Cerebellar nuclear complex (tissue), 1 donor: ENCODE measurements around the gene WWC1.
"Not testable (repeated sequence)": the region's sequence is repeated elsewhere in the genome, so short reads cannot be mapped to it uniquely, and the experiment has no call there.

ENCODE experiments used
- DNase-seq, 2 experiments: peaks; one replicate each; lab custom pipeline; 2025; lab: John Stamatoyannopoulos, UW

The WWC1 gene

GRCh38 chr5:168334695-168335094 lies 43.2 kb downstream of the WWC1 start:
- DNase-seq: no peak

- DNase-seq: no peak
Observed at GRCh38 chr5:168337361-168337760, 45.9 kb downstream of the WWC1 start.

- DNase-seq: no peak
Observed at GRCh38 chr5:168339109-168339771, 47.8 kb downstream of the WWC1 start.

- DNase-seq: not testable (repeated sequence)
Observed at GRCh38 chr5:168339772-168340140, 48.3 kb downstream of the WWC1 start.

- no peak for DNase-seq
Observed at GRCh38 chr5:168340487-168340886, 49.0 kb downstream of the WWC1 start.

GRCh38 chr5:168341178-168341577 lies 49.7 kb downstream of the WWC1 start:
- DNase-seq: no peak

GRCh38 chr5:168342151-168342825 lies 50.8 kb downstream of the WWC1 start:
- DNase-seq: no peak

GRCh38 chr5:168342985-168343384 lies 51.5 kb downstream of the WWC1 start:
- DNase-seq: no peak

- DNase-seq: no peak
Observed at GRCh38 chr5:168346417-168346816, 55.0 kb downstream of the WWC1 start.

- DNase-seq: no peak
Observed at GRCh38 chr5:168347368-168348083, 56.1 kb downstream of the WWC1 start.

- no peak for DNase-seq
Observed at GRCh38 chr5:168348084-168348414, 56.6 kb downstream of the WWC1 start.

GRCh38 chr5:168350315-168350714 lies 58.9 kb downstream of the WWC1 start:
- DNase-seq: no peak

- DNase-seq: no peak
Observed at GRCh38 chr5:168353216-168353957, 61.9 kb downstream of the WWC1 start.

- no peak for DNase-seq
Observed at GRCh38 chr5:168354397-168354796, 63.0 kb downstream of the WWC1 start.

- DNase-seq: no peak
Observed at GRCh38 chr5:168356171-168356570, 64.7 kb downstream of the WWC1 start.

- DNase-seq: no peak
Observed at GRCh38 chr5:168356592-168356991, 65.1 kb downstream of the WWC1 start.

- DNase-seq: no peak
Observed at GRCh38 chr5:168357876-168358275, 66.4 kb downstream of the WWC1 start.

- DNase-seq: no peak
Observed at GRCh38 chr5:168359820-168360460, 68.5 kb downstream of the WWC1 start.

GRCh38 chr5:168360521-168361285 lies 69.3 kb downstream of the WWC1 start:
- no peak for DNase-seq

- DNase-seq: no peak
Observed at GRCh38 chr5:168362097-168362885, 70.8 kb downstream of the WWC1 start.
